Caco-2 (cell line): ENCODE measurements around the gene ATAD3A. TPM values are rescaled to one million over a fixed set of nuclear protein-coding genes. Genes with fewer than 3 reads are reported as not detected.

Experiments used
- BruUV-seq: library from RNA; stranded (reverse); fragments of 400-500 nt; replicated peaks from 2 replicates; lab custom pipeline; 2021; lab: Mats Ljungman, UMichigan
- CTCF ChIA-PET: fragments of 300-600 bp; sonication (Branson Sonifier 250); formaldehyde crosslinking; loops from one replicate; lab custom pipeline; 2022; ENCODE audit warnings: antibody characterized with exemption; lab: Charles Lee
- POLR2A ChIA-PET: fragments of 300-600 bp; sonication (Branson Sonifier 250); formaldehyde crosslinking; loops from one replicate; lab custom pipeline; 2022; ENCODE audit warnings: antibody characterized with exemption; lab: Charles Lee
- DNase-seq, 2 experiments: peaks; one replicate each; pipeline versions ENCODE4 v3.0.0 to v3.0.0-alpha.2; 2020 to 2022
- H3K27me3 ChIP-seq: replicated peaks from 2 replicates; pipeline ENCODE4 v1.6.0; 2011; ENCODE audit warnings: low read length; ENCODE audit not compliant: control insufficient read depth, insufficient read depth
- H3K36me3 ChIP-seq: 2 replicates; pipeline ENCODE4 v1.5.1; 2011; ENCODE audit warnings: low read length; ENCODE audit not compliant: control insufficient read depth, insufficient read depth
- H3K4me1 ChIP-seq: fragments of 250-450 bp; sonication (Bioruptor Pico); 2 replicates; pipeline ENCODE4 v1.5.1; 2020; ENCODE audit warnings: mild to moderate bottlenecking
- H3K4me3 ChIP-seq: 2 replicates; pipeline ENCODE4 v1.5.1; 2011; ENCODE audit warnings: low read depth, mild to moderate bottlenecking, control low read depth, low read length
- H3K9me3 ChIP-seq: fragments of 250-450 bp; sonication (Bioruptor Pico); 2 replicates; pipeline ENCODE4 v1.5.1; 2020; ENCODE audit warnings: mild to moderate bottlenecking, moderate library complexity
- H3K27ac Mint-ChIP-seq: one replicate; pipeline ENCODE4 v1.8.0; 2022; ENCODE audit warnings: mixed read lengths; ENCODE audit not compliant: unreplicated experiment
- H3K27me3 Mint-ChIP-seq: one replicate; pipeline ENCODE4 v1.8.0; 2022; ENCODE audit warnings: mixed read lengths; ENCODE audit not compliant: insufficient read depth, unreplicated experiment
- H3K36me3 Mint-ChIP-seq: one replicate; pipeline ENCODE4 v1.8.0; 2022; ENCODE audit warnings: mild to moderate bottlenecking, mixed read lengths; ENCODE audit not compliant: insufficient read depth, unreplicated experiment
- H3K4me1 Mint-ChIP-seq: one replicate; pipeline ENCODE4 v1.8.0; 2022; ENCODE audit warnings: low read depth, mixed read lengths; ENCODE audit not compliant: unreplicated experiment
- H3K4me3 Mint-ChIP-seq: one replicate; pipeline ENCODE4 v1.8.0; 2022; ENCODE audit warnings: mild to moderate bottlenecking, moderate library complexity, mixed read lengths; ENCODE audit not compliant: unreplicated experiment
- H3K9me3 Mint-ChIP-seq: one replicate; pipeline ENCODE4 v1.8.0; 2022; ENCODE audit warnings: mixed read lengths; ENCODE audit not compliant: unreplicated experiment
- CTCF ChIP-seq, 2 experiments: fragments of 200-600 bp in 1 of 2; IDR thresholded peaks; 1 replicate in 1 of 2; 2 replicates in 1 of 2; pipeline versions ENCODE4 v1.5.1 to v1.8.0; 2011 to 2022; ENCODE audit warnings: antibody characterized with exemption in 1 of 2, control low read depth in 1 of 2, inconsistent platforms in 1 of 2, low read depth in 1 of 2, low read length in 1 of 2, mild to moderate bottlenecking in 1 of 2, moderate library complexity in 1 of 2; ENCODE audit not compliant: insufficient read depth in 1 of 2, severe bottlenecking in 1 of 2, unreplicated experiment in 1 of 2
- intact Hi-C: fragments of 100-400 bp; cut with micrococcal nuclease; formaldehyde crosslinking; loops from one replicate; pipeline ENCODE4 v1.10.0; 2022; ENCODE audit not compliant: unreplicated experiment
- total RNA-seq: library from RNA; stranded (reverse); gene quantifications from 2 replicates; pipeline ENCODE4 v1.2.3, GENCODE V29; 2022

ATAD3A gene
- total RNA-seq, 1 experiment from 2014 or later: 58.6 TPM

- Histone ChIP-seq H3K36me3 (peaks cover 4% of the 10 kb centered on the region), H3K4me3 (no peak overlapping the region), H3K4me1 (no peaks in the 10 kb centered on the region), H3K27me3 (no peaks in the 10 kb centered on the region), H3K9me3 (no peaks in the 10 kb centered on the region)
- no peaks in the 10 kb centered on the region for H3K9me3 Mint-ChIP-seq
- no peak overlapping the region for H3K27ac Mint-ChIP-seq
- no peak overlapping the region for H3K4me3 Mint-ChIP-seq
- no peak for TF ChIP-seq CTCF (IDR thresholded peaks at IDR 0.05; ENCODE audit: insufficient read depth in 1 of 2, low read depth in 1 of 2, low read length in 1 of 2, severe bottlenecking in 1 of 2, unreplicated experiment in 1 of 2)
- ChIA-PET POLR2A (no interaction called here), CTCF (no interaction called here)
- no peaks in the 10 kb centered on the region for H3K27me3 Mint-ChIP-seq
- DNase-seq: no peak
- intact Hi-C loops: no loop called here
- no peaks in the 10 kb centered on the region for H3K4me1 Mint-ChIP-seq
- peaks cover 88% of the 10 kb centered on the region for H3K36me3 Mint-ChIP-seq
- BruUV-seq: no TSS peak
Measured at GRCh38 chr1:1489231-1489630, 22.7 kb upstream of the ATAD3A start.

- Mint-ChIP-seq H3K27me3 (no peaks in the 10 kb centered on the region), H3K27ac (no peak overlapping the region), H3K4me1 (no peaks in the 10 kb centered on the region), H3K9me3 (no peaks in the 10 kb centered on the region), H3K4me3 (no peak overlapping the region), H3K36me3 (peaks cover 87% of the 10 kb centered on the region)
- no peak for DNase-seq
- Histone ChIP-seq H3K36me3 (peaks cover 4% of the 10 kb centered on the region), H3K4me3 (no peak overlapping the region), H3K4me1 (no peaks in the 10 kb centered on the region), H3K9me3 (no peaks in the 10 kb centered on the region), H3K27me3 (no peaks in the 10 kb centered on the region)
- intact Hi-C loops: no loop called here
- no peak for TF ChIP-seq CTCF (IDR thresholded peaks at IDR 0.05; ENCODE audit: insufficient read depth in 1 of 2, low read depth in 1 of 2, low read length in 1 of 2, severe bottlenecking in 1 of 2, unreplicated experiment in 1 of 2)
- BruUV-seq: no TSS peak
- POLR2A ChIA-PET: no interaction called here
- CTCF ChIA-PET: no interaction called here
Measured at GRCh38 chr1:1489861-1490260, 22.1 kb upstream of the ATAD3A start.

- no peak overlapping the region for H3K4me3 Mint-ChIP-seq
- H3K27ac Mint-ChIP-seq: no peak overlapping the region
- TF ChIP-seq CTCF (IDR thresholded peaks at IDR 0.05; ENCODE audit: insufficient read depth in 1 of 2, low read depth in 1 of 2, low read length in 1 of 2, severe bottlenecking in 1 of 2, unreplicated experiment in 1 of 2): no peak
- no peaks in the 10 kb centered on the region for H3K4me1 Mint-ChIP-seq
- no peak for DNase-seq
- intact Hi-C loops: no loop called here
- H3K4me3 ChIP-seq: no peak overlapping the region
- ChIA-PET POLR2A (no interaction called here), CTCF (interaction anchor here (1.1 kb wide), 1 partner anchor 14 kb away, joined by 5 read pairs; no protein-coding TSS in a partner anchor)
- H3K9me3 Mint-ChIP-seq: no peaks in the 10 kb centered on the region
- H3K36me3 ChIP-seq: peaks cover 4% of the 10 kb centered on the region
- H3K36me3 Mint-ChIP-seq: peaks cover 87% of the 10 kb centered on the region
- no peaks in the 10 kb centered on the region for H3K4me1 ChIP-seq
- no peaks in the 10 kb centered on the region for H3K27me3 ChIP-seq
- no TSS peak for BruUV-seq
- H3K9me3 ChIP-seq: no peaks in the 10 kb centered on the region
- H3K27me3 Mint-ChIP-seq: no peaks in the 10 kb centered on the region
Measured at GRCh38 chr1:1490633-1491230, 21.2 kb upstream of the ATAD3A start.
